Measurements from ENCODE around the gene CACNA1I. TPM values are rescaled to one million over a fixed set of nuclear protein-coding genes. Genes with fewer than 3 reads are reported as not detected.

CACNA1I gene
- total and polyA plus RNA-seq, 10 donors, result 0.24 to 4.1 (median 1.1) TPM

- DNase-seq, result no peak
- Histone ChIP-seq H3K36me3 (no peaks in the 10 kb centered on the region), H3K4me1 (no peaks in the 10 kb centered on the region), H3K27ac (no peak overlapping the region), H3K4me3 (no peak overlapping the region), H3K27me3 (replicated peaks in 1 of 7) (peaks cover 0 to 27% (median 0%) of the 10 kb centered on the region in 7 donors), H3K9me3 (no peaks in the 10 kb centered on the region)
- intact Hi-C loops (cut with DNase I; ENCODE audit: low total_unique reads), result no loop called here
- WGBS, 5 donors, result 76 to 83% (median 80%) methylated on average over 13 to 24 of the region's 24 CpGs
- no peak for TF ChIP-seq POLR2A (IDR thresholded peaks at IDR 0.05)
- no peak for TF ChIP-seq CTCF (IDR thresholded peaks at IDR 0.05 in 8 of 11, conservative IDR thresholded peaks at IDR 0.05 in 3 of 11)
- TF ChIP-seq POLR2AphosphoS5 (IDR thresholded peaks at IDR 0.05), result no peak
Measured at GRCh38 chr22:39651053-39651996, 80.8 kb downstream of the CACNA1I start.

GRCh38 chr22:39652990-39653786 is 82.6 kb downstream of the CACNA1I start:
- H3K36me3 ChIP-seq, result no peaks in the 10 kb centered on the region
- TF ChIP-seq POLR2A (IDR thresholded peaks at IDR 0.05), result no peak
- no peak for TF ChIP-seq POLR2AphosphoS5 (IDR thresholded peaks at IDR 0.05)
- no peak for TF ChIP-seq CTCF (IDR thresholded peaks at IDR 0.05 in 8 of 11, conservative IDR thresholded peaks at IDR 0.05 in 3 of 11)
- intact Hi-C loops (cut with DNase I; ENCODE audit: low total_unique reads), result no loop called here
- DNase-seq, result no peak
- H3K4me3 ChIP-seq, result no peak overlapping the region
- WGBS, 5 donors, result 73 to 91% (median 73%) methylated on average over 10 to 16 of the region's 16 CpGs
- H3K27ac ChIP-seq, result no peak overlapping the region
- H3K9me3 ChIP-seq, result no peaks in the 10 kb centered on the region
- peaks cover 0 to 38% (median 7%) of the 10 kb centered on the region in 7 donors for H3K27me3 ChIP-seq (replicated peaks in 1 of 7)
- H3K4me1 ChIP-seq, result no peaks in the 10 kb centered on the region

- TF ChIP-seq CTCF (IDR thresholded peaks at IDR 0.05 in 8 of 11, conservative IDR thresholded peaks at IDR 0.05 in 3 of 11) (no peak), POLR2AphosphoS5 (IDR thresholded peaks at IDR 0.05) (no peak), POLR2A (IDR thresholded peaks at IDR 0.05) (no peak)
- Histone ChIP-seq H3K9me3 (no peaks in the 10 kb centered on the region), H3K27ac (no peak overlapping the region), H3K27me3 (replicated peaks in 1 of 7) (peaks cover 0 to 40% (median 8%) of the 10 kb centered on the region in 7 donors), H3K36me3 (no peaks in the 10 kb centered on the region), H3K4me1 (no peaks in the 10 kb centered on the region), H3K4me3 (no peak overlapping the region)
- intact Hi-C loops (cut with DNase I; ENCODE audit: low total_unique reads), result no loop called here
- DNase-seq, result no peak
- 80 to 93% (median 86%) methylated on average over 3 of the region's 3 CpGs for WGBS, 5 donors
Measured at GRCh38 chr22:39653787-39654077, 83.2 kb downstream of the CACNA1I start.

All from spleen (tissue), 11 donors.